H9 (cell line): ENCODE results near the gene LRRN3. TPM values are rescaled to one million over a fixed set of nuclear protein-coding genes. Genes with fewer than 3 reads are reported as not detected.

ENCODE experiments used
- DNase-seq: peaks from one replicate; pipeline ENCODE4 v3.0.0-alpha.2; 2017
- H2AFZ ChIP-seq: one replicate; pipeline ENCODE4 v1.6.1; 2013; ENCODE audit warnings: mild to moderate bottlenecking, low read length, control low read depth, moderate library complexity
- H2AK5ac ChIP-seq: 2 replicates; pipeline ENCODE4 v1.6.1; 2013; ENCODE audit warnings: low read length, control low read depth, mixed read lengths; ENCODE audit not compliant: insufficient read length
- H2BK120ac ChIP-seq: one replicate; pipeline ENCODE4 v1.6.1; 2013; ENCODE audit warnings: low read depth, mild to moderate bottlenecking, low read length, control low read depth, inconsistent platforms; ENCODE audit not compliant: poor library complexity, severe bottlenecking
- H2BK12ac ChIP-seq: 2 replicates; pipeline ENCODE4 v1.6.1; 2013; ENCODE audit warnings: low read length, control low read depth, mixed read lengths, low read depth; ENCODE audit not compliant: insufficient read length
- H2BK15ac ChIP-seq: 2 replicates; pipeline ENCODE4 v1.6.1; 2013; ENCODE audit warnings: low read depth, low read length, control low read depth
- H2BK20ac ChIP-seq: one replicate; pipeline ENCODE4 v1.6.1; 2013; ENCODE audit warnings: low read depth, mild to moderate bottlenecking, low read length, control low read depth, inconsistent platforms; ENCODE audit not compliant: poor library complexity, severe bottlenecking
- H2BK5ac ChIP-seq: 2 replicates; pipeline ENCODE4 v1.6.1; 2013; ENCODE audit warnings: low read length, control low read depth, mixed read lengths; ENCODE audit not compliant: insufficient read length
- H3K14ac ChIP-seq: 2 replicates; pipeline ENCODE4 v1.6.1; 2013; ENCODE audit warnings: low read length, control low read depth; ENCODE audit not compliant: insufficient read depth
- H3K18ac ChIP-seq: 2 replicates; pipeline ENCODE4 v1.6.1; 2013; ENCODE audit warnings: low read depth, mild to moderate bottlenecking, mixed read lengths, low read length, control low read depth; ENCODE audit not compliant: insufficient read length
- H3K23ac ChIP-seq: 2 replicates; pipeline ENCODE4 v1.6.1; 2013; ENCODE audit warnings: low read length, control low read depth, mixed read lengths, low read depth; ENCODE audit not compliant: insufficient read length
- H3K23me2 ChIP-seq: 2 replicates; pipeline ENCODE4 v1.6.1; 2013; ENCODE audit warnings: low read depth, mild to moderate bottlenecking, mixed read lengths, low read length, control low read depth; ENCODE audit not compliant: insufficient read length, poor library complexity, severe bottlenecking
- H3K27ac ChIP-seq: 2 replicates; pipeline ENCODE4 v1.5.1; 2013; ENCODE audit warnings: low read length, control low read depth, mixed read lengths, low read depth; ENCODE audit not compliant: insufficient read length
- H3K27me3 ChIP-seq: 2 replicates; pipeline ENCODE4 v1.6.1; 2013; ENCODE audit warnings: low read length, control low read depth, inconsistent platforms; ENCODE audit not compliant: insufficient read depth
- H3K4ac ChIP-seq: 2 replicates; pipeline ENCODE4 v1.6.1; 2013; ENCODE audit warnings: low read depth, mild to moderate bottlenecking, control low read depth, inconsistent platforms, low read length, moderate library complexity
- H3K4me1 ChIP-seq: 2 replicates; pipeline ENCODE4 v1.6.1; 2013; ENCODE audit warnings: low read length, control low read depth, inconsistent platforms; ENCODE audit not compliant: insufficient read depth
- H3K4me2 ChIP-seq: 2 replicates; pipeline ENCODE4 v1.6.1; 2013; ENCODE audit warnings: low read length, control low read depth, mixed read lengths; ENCODE audit not compliant: insufficient read length, insufficient read depth
- H3K56ac ChIP-seq: 2 replicates; pipeline ENCODE4 v1.6.1; 2013; ENCODE audit warnings: low read depth, mild to moderate bottlenecking, mixed read lengths, low read length, control low read depth; ENCODE audit not compliant: insufficient read length
- H3K79me1 ChIP-seq: 2 replicates; pipeline ENCODE4 v1.6.1; 2013; ENCODE audit warnings: low read depth, mild to moderate bottlenecking, moderate library complexity, low read length, control low read depth, inconsistent platforms; ENCODE audit not compliant: insufficient read depth, poor library complexity, severe bottlenecking
- H3K79me2 ChIP-seq: 2 replicates; pipeline ENCODE4 v1.6.1; 2013; ENCODE audit warnings: low read length, control low read depth, inconsistent platforms; ENCODE audit not compliant: insufficient read depth
- H3K9ac ChIP-seq: 2 replicates; pipeline ENCODE4 v1.6.1; 2013; ENCODE audit warnings: low read length, control low read depth, mixed read lengths; ENCODE audit not compliant: insufficient read length; ENCODE audit errors: extremely low read depth
- H3K9me3 ChIP-seq: one replicate; pipeline ENCODE4 v1.6.1; 2013; ENCODE audit warnings: low read depth, low read length, inconsistent platforms; ENCODE audit not compliant: control insufficient read depth
- H3T11ph ChIP-seq: one replicate; pipeline ENCODE4 v1.6.1; 2013; ENCODE audit warnings: mild to moderate bottlenecking, low read length, control low read depth, inconsistent platforms
- H4K20me1 ChIP-seq: one replicate; pipeline ENCODE4 v1.6.1; 2013; ENCODE audit not compliant: control insufficient read depth, insufficient read length, insufficient read depth
- H4K5ac ChIP-seq: 2 replicates; pipeline ENCODE4 v1.6.1; 2013; ENCODE audit warnings: low read depth, mild to moderate bottlenecking, mixed read lengths, low read length, control low read depth; ENCODE audit not compliant: insufficient read length
- H4K8ac ChIP-seq: replicated peaks from 2 replicates; pipeline ENCODE4 v1.6.1; 2013; ENCODE audit warnings: low read length, control low read depth, mixed read lengths, low read depth; ENCODE audit not compliant: insufficient read length
- H4K91ac ChIP-seq: 2 replicates; pipeline ENCODE4 v1.6.1; 2013; ENCODE audit warnings: low read depth, mild to moderate bottlenecking, moderate library complexity, mixed read lengths, low read length, control low read depth; ENCODE audit not compliant: insufficient read length
- H3K27ac Mint-ChIP-seq, 3 experiments: 2 replicates in 2 of 3; 3 replicates in 1 of 3; pipeline ENCODE4 v1.8.0; 2020 to 2021; ENCODE audit warnings: mixed read lengths in 3 of 3, mild to moderate bottlenecking in 1 of 3, moderate library complexity in 1 of 3
- H3K27me3 Mint-ChIP-seq: 2 replicates; pipeline ENCODE4 v1.8.0; 2021; ENCODE audit warnings: low read depth, mild to moderate bottlenecking, moderate library complexity, mixed read lengths
- H3K36me3 Mint-ChIP-seq, 3 experiments: 2 replicates in 2 of 3; 3 replicates in 1 of 3; pipeline ENCODE4 v1.8.0; 2020 to 2021; ENCODE audit warnings: low read depth in 3 of 3, mixed read lengths in 3 of 3; ENCODE audit not compliant: insufficient read depth in 1 of 3
- H3K4me1 Mint-ChIP-seq, 2 experiments: 2 replicates each; pipeline ENCODE4 v1.8.0; 2020; ENCODE audit warnings: mixed read lengths in 2 of 2
- H3K4me3 Mint-ChIP-seq, 2 experiments: 2 replicates in 1 of 2; 3 replicates in 1 of 2; pipeline ENCODE4 v1.8.0; 2020 to 2021; ENCODE audit warnings: mild to moderate bottlenecking in 2 of 2, mixed read lengths in 2 of 2, moderate library complexity in 1 of 2
- H3K9me3 Mint-ChIP-seq, 2 experiments: 2 replicates in 1 of 2; 3 replicates in 1 of 2; pipeline ENCODE4 v1.8.0; 2020; ENCODE audit warnings: mild to moderate bottlenecking in 2 of 2, mixed read lengths in 2 of 2, moderate library complexity in 1 of 2
- WGBS: extraction: QIAGEN DNeasy Blood & Tissue Kit; methylation state at CpG from one replicate; pipeline ENCODE4 v1.1.7; 2013; ENCODE audit warnings: missing lambda C conversion rate, low lambda C conversion rate, mixed read lengths; ENCODE audit not compliant: insufficient read length; ENCODE audit errors: extremely low coverage; 5-methylcytosine and 5-hydroxymethylcytosine counted together
- total RNA-seq: library from RNA; stranded (reverse); gene quantifications from 2 replicates; pipeline ENCODE4 v1.2.1, GENCODE V29; 2021
- TF ChIP-seq, protein P1 (sequence below): fragments of 200-600 bp; sonication (generic); conservative IDR thresholded peaks from 3 replicates; pipeline ENCODE4 v1.8.0; 2021; ENCODE audit warnings: antibody characterized with exemption, mild to moderate bottlenecking

Gene LRRN3
- total RNA-seq, 1 experiment from 2014 or later = 0.77 TPM

DNA sequence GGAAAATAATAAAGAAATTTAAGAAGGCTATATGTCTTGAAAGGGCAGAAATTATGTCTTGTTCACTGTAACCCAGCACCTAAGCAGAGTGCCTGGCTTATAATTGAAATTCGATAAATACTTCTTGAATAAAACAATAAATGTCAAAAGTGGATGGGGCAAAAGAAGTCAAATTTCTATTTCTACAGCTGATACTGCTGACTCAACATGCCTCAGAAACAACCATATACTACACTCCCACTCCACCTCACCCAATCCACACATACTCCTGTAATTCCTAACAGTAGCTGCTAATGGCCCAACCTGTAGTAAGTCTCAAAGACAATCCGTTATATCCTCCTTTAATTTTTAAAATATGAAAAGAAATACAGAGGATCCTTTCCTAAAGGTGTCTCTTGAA, 48.1 kb upstream of the LRRN3 start:
- no peak overlapping the region for H3K27ac Mint-ChIP-seq
- Histone ChIP-seq H2BK120ac (no peak overlapping the region), H3K4me1 (no peaks in the 10 kb centered on the region), H3K18ac (no peak overlapping the region), H2BK20ac (no peak overlapping the region), H4K20me1 (no peaks in the 10 kb centered on the region), H4K91ac (no peak overlapping the region), H2BK5ac (no peak overlapping the region), H2BK15ac (no peak overlapping the region), H3K27me3 (no peaks in the 10 kb centered on the region), H3K9ac (no peak overlapping the region), H3K23ac (no peak overlapping the region), H4K8ac (no peak overlapping the region), H3K56ac (no peak overlapping the region), H3T11ph (no peak overlapping the region), H3K79me2 (no peaks in the 10 kb centered on the region), H3K23me2 (no peaks in the 10 kb centered on the region), H3K9me3 (no peaks in the 10 kb centered on the region), H4K5ac (no peak overlapping the region), H2AK5ac (no peak overlapping the region), H3K79me1 (no peaks in the 10 kb centered on the region), H3K4ac (no peak overlapping the region), H2AFZ (no peak overlapping the region), H3K27ac (no peak overlapping the region), H3K4me2 (no peak overlapping the region), H3K14ac (no peak overlapping the region), H2BK12ac (no peak overlapping the region)
- H3K4me3 Mint-ChIP-seq = no peak overlapping the region
- no peaks in the 10 kb centered on the region; a peak in 1 of 5 replicates for H3K9me3 Mint-ChIP-seq
- no CpG with 5 or more reads among the region's 2 CpGs for WGBS
- no peak for DNase-seq
- TF ChIP-seq, protein P1, sequence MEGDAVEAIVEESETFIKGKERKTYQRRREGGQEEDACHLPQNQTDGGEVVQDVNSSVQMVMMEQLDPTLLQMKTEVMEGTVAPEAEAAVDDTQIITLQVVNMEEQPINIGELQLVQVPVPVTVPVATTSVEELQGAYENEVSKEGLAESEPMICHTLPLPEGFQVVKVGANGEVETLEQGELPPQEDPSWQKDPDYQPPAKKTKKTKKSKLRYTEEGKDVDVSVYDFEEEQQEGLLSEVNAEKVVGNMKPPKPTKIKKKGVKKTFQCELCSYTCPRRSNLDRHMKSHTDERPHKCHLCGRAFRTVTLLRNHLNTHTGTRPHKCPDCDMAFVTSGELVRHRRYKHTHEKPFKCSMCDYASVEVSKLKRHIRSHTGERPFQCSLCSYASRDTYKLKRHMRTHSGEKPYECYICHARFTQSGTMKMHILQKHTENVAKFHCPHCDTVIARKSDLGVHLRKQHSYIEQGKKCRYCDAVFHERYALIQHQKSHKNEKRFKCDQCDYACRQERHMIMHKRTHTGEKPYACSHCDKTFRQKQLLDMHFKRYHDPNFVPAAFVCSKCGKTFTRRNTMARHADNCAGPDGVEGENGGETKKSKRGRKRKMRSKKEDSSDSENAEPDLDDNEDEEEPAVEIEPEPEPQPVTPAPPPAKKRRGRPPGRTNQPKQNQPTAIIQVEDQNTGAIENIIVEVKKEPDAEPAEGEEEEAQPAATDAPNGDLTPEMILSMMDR = no peak
- H3K4me1 Mint-ChIP-seq = peaks cover 9 to 10% of the 10 kb centered on the region in 2 experiments
- no peaks in the 10 kb centered on the region for H3K27me3 Mint-ChIP-seq
- no peaks in the 10 kb centered on the region; a peak in 1 of 7 replicates for H3K36me3 Mint-ChIP-seq
